HuH-7.5 (cell line): ENCODE data around the gene CMTM3.
"Not testable (repeated sequence)": the region's sequence is repeated elsewhere in the genome, so short reads cannot be mapped to it uniquely, and the experiment has no call there.

ENCODE experiments used
- DNase-seq: peaks from one replicate; pipeline ENCODE4 v3.0.0; 2011; ENCODE audit warnings: low spot score

Gene CMTM3, protein sequence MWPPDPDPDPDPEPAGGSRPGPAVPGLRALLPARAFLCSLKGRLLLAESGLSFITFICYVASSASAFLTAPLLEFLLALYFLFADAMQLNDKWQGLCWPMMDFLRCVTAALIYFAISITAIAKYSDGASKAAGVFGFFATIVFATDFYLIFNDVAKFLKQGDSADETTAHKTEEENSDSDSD

DNA sequence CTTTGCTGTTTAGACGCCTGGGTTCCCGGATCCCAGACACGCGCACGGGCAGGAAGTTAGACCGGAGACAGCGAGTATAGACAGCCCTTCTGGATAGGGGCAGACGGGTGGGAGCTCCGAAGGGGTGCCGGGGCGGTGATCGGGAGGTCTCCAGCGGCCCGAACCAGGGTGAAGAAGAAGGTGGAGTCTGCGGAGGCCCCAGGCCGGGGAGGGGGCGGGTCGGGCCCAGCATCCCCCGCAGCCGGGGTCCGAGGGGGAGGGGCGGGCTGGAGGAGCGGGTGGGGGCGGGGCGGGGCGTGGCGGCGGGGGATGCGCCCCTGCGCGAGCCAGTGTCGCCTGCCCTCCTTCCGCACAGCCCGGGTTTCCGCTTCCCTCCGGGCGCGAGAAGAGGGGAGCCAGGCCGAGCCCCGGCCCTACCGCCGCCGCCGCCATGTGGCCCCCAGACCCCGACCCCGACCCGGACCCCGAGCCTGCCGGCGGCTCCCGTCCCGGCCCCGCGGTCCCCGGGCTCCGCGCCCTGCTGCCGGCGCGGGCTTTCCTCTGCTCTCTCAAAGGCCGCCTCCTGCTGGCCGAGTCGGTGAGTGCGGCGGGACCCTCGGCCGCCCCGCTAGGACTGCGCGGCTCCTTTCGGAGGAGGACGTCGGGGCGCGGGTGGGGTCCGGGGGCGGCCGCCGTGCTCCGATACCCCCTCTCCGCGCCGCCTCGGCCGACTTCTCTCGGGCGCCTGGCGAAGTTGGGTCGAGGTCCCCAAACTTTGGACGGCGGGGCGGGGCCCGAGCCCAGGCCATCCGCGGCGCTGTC lies at the start of gene CMTM3:
CMTM3 (plus strand) TSS at position 329 of the 801 bp plus-strand sequence; CDS start at position 431, 102 bp downstream.
- peak; percentile 62 for DNase-seq

DNA sequence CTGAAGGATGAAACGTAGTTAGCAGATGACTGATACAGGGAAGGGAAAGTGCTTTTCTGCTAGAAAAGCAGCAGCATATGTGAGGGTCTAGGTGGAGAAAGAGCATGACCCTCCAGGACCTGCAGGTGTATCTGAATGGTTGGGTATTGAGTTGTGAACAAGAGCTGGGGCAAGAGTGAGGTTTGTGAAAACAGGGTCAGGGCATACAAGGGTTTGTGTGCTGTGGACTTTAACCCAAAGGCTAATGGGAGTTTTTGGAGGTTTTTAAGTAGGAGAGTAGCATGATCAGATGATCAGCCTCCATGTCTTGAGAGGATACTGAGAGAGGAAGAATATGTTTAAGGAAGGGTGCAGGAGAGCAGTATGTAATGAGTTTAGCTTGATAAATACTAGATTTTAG lies 44.4 kb upstream of the CMTM3 start:
- DNase-seq = no peak

DNA sequence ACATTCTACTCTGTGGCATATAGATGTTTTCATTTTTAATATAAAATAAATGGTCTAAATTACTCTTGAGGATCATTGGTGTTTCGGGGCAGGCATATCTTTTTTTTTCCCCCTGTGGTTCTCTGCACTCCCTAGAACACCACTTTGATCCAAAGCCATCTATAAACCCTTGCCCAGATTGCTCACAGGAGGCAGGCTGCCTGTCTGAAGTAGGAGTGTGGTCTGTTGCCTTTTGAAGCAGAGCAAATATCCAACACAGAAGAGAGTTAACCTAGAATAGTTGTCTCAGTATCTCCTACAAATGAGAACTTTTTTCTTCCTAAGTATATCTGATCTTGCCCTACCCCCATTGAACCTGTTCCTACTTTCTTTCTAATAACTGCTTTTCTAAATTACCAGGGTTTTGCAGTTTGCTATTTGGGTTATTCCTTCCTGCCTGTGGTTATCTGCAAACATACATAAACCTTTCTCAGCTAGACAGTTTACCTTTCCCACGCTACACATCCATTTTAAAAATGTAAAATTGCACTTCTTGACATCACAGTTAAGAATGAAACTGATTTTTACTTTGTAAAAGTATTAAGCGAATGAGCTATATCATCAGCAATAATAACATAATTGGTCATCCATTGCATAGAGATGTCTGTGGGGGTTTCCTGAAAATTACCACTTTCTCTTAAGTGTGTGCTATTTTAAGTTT lies 43.0 kb upstream of the CMTM3 start:
- no peak for DNase-seq

DNA sequence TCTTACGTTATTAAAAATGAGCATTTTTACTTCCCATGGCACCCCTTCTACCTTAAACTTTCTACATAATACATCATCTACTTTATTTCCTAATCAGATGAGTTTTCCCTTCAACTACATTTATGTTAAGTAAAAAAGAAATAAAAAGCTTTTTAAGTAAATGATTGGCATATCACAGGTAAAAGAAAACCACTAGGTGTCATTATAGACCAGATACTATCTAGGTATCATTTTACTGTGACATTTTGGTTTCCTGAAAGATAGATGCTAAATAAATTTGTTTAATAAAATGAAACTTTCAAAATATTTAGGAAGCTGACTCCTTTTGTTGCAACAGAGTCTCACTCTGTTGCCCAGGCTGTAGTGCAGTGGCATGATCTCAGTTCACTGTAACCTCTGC lies 42.1 kb upstream of the CMTM3 start:
- no peak for DNase-seq

DNA sequence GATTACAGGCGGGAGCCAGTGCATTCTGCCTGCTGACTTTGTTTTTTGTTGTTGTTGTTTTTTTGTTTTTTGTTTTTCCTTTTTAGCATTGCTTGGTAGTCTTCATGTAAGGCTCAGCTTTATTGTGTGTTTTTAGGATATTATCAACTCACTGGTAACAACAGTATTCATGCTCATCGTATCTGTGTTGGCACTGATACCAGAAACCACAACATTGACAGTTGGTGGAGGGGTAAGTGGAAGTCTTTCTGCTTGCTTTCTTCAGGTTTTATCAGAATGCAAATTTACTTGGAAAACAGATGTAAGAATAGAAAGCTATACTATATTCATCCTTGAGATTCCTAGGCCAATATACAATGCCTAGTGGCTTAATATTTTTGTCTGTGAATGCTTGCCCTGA lies 41.5 kb upstream of the CMTM3 start:
- no peak for DNase-seq

DNA sequence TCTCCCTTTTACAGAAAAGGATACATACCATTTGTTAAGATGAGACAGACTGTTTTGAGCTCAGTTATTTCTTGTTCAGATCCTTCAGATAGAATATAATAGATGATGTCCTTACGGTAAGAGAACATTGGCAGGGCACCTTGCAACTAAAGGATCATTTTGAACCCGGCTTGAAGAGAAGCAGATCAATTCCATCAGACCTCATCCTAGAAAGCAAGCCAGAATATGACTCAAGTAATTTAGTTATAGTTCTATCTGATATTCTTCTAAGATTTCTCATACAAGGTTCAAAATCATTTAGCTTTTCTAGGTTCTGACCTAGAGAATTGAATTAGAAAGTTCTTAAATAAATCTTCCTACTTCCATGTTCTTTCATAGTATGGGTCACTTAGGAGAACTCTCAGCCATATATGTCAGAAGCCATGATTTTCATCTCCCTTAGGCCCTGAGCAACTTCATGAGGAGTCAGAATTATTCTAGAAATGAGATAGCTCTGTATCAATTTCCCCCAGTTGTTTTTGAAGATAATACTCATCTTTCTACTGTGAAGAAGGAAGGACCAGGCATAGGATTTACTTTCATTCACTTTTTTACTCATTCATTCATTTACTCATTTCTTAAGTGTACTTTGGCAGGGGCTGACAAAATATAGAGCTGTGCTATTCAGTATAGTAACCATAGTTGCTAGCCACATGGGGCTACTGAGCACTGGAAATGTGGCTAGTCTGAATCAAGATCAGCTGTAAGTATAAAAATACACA lies 40.8 kb upstream of the CMTM3 start:
- no peak for DNase-seq

DNA sequence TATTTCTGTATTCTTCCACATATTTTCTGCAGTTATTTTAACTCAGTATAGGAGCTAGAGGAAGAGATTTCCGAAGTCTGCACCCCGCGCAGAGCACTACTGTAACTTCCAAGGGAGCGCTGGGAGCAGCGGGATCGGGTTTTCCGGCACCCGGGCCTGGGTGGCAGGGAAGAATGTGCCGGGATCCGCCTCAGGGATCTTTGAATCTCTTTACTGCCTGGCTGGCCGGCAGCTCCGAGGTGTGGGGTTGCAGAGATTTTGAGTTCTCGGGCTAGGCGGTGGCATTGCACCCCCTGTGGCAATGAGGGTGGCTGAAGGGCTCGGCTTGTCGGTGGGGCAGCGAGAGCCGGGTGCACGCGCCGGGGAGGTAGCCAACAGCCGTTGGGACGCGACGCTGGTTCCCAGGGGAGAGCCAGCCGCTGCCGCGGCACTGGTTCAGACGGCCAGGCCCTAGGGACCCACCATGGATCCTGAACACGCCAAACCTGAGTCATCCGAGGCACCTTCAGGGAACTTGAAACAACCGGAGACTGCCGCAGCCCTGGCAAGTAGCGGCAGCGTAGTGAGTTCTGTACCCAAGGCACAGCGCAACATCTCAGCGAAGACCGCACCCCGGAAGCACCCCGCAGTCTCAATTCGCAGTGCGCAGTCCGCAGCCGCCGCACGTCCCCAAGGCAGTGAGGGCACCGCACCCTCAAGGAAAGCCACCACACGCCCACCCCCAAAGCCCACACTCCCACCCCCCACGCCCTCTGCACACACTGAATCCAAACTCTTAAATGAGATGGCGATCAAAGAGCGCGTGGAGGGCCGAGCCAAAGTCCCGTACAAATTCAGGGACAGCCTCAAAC lies 38.2 kb upstream of the CMTM3 start, which contains the start of gene CMTM1:
CMTM1 (plus strand) TSS at position 389 of the 851 bp plus-strand sequence; CDS start at position 464, 75 bp downstream.
- no peak for DNase-seq

DNA sequence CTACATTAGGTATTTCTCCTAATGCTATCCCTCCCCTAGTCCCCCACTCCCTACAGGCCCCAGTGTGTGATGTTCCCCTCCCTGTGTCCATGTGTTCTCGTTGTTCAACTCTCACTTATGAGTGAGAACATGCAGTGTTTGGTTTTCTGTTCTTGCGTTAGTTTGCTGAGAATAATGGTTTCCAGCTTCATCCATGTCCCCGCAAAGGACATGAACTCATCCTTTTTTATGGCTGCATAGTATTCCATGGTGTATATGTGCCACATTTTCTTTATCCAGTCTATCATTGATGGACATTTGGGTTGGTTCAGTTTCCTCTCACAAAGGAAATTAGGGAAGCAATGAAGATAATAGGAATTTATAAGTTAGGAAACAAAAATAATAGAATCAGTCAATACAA lies 37.2 kb upstream of the CMTM3 start:
- not testable (repeated sequence) for DNase-seq

DNA sequence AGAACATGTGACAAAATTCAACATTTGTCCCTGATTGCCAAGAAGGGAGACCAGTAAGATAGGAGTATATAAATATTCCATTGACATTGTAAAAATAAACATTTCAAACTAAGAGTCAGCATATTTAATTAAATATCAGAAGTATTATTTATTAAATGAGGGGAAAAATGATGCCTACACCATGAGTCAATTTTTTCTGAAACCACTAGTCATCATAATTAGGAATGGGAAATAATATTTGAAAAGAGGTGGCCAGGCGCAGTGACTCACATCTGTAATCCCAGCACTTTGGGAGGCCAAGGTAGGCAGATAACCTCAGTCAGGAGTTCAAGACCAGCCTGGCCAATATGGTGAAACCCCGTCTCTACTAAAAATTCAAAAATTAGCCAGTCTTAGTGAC lies 36.1 kb upstream of the CMTM3 start:
- no peak for DNase-seq

DNA sequence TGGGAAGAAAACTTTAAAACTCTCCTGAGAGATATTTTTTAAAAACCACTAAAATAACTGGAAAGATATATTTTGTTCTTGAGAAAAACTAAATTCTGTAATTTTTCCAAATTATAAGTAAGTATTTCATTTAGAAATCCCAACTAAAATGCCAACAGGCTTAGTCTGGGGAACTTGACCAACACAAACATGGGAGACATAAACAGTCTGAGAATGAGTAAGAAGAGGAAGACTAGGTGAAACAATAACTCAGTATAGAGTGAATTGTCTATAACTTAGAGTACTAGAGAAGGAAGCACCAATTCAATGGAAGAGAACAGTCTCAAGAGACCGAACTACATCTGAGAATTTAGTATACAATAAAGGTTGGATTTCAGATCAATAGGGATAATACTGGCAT lies 35.4 kb upstream of the CMTM3 start:
- DNase-seq = no peak

DNA sequence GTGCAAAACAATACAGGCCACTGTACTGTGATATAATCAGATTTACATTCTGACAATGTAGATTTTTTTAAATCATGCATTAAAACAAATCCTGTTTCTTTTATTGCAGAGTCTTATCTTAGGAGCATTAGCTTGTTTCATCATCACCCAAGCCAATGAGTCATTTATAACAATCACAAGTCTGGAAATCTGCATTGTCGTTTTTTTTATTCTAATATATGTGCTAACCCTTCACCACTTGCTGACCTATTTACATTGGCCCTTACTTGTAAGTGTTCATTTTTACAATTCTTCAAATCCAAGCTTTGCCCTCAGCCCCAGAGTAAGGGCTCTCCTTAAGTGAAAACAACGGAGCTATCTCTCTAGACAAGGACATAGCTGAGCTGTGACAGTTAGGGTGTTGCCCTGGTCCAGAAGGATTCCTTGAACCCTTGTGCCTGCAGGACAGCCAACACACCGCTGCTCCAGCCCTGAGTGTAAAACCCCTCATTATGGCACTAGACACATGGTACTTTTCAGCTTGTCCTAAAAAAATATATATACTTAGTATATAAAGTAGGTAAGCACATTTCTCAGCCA lies 34.6 kb upstream of the CMTM3 start:
- no peak for DNase-seq

DNA sequence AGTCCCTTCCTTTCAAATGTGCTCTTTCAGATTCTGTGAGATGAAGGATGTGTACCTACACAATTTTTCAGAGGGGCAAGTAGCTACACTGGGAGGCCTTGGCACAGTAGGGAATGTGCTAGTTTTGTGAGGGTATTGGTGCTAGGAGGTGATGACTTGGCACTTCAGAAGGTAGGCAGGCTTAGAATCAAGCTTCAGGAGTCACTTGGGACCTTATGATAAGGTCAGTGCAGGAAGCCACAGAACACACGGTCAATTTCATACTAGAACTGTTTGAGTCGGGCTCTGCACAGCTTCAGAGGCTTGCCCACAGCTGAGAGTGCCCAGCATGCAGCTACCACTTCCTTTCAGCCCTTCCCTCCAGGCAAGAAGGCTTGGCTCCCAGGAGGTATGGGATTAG lies 32.1 kb upstream of the CMTM3 start:
- no peak for DNase-seq

DNA sequence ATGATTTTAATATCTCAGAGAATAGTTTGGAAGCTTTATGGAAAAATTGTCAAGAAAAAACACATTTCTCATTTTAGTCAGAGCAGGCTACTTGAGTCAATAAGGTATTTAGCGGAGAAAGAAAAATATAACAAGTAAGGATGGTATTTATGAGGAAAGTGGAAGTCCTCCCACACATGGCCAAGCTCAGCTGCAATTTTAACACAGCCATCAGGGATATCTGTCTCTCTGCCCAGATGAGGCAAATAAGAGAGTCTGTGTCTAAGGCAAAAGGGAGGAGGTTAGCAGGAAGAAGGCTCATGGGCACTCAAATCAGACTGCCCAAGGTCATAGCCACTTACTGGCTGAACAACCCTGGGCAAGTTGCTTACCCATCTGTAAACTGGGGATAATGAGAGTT lies 30.4 kb upstream of the CMTM3 start:
- DNase-seq = no peak

DNA sequence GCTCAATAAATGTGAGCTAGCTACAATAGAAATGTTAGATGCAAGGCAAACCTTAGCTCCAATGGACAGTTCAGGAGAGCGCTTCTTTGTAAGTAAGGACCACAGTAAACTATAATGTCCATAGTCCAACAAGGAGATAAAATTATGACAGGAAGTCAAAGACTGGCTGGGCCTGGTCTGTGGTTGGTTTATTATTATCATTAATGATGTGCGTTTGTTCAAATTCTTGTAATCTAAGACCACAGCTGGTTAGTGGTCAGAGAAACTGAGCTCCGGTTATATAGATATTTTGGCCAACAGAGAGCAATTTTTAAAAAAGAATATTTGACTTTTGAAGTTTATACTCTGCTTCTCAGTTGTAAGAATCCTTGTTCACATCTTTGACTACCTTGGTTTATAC lies 30.0 kb upstream of the CMTM3 start:
- DNase-seq = no peak

DNA sequence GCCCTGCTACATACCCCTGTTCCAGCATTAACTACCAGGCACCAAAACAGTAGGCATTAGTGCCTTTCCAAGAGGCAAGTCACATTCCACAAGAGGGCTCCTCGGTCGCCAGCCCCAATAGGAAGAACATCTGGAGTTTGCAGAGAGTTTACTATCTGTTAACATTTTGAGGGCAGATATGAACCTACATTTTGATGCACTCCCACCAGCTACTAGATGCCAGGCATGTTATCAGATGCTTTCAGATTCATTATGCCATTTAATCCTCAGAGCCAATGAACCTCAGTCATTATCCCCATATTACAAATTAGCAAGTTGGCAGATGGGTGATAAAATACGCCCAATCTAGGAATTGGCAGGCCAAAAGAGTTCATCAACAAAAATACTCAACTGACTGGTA lies 29.4 kb upstream of the CMTM3 start:
- DNase-seq = no peak

DNA sequence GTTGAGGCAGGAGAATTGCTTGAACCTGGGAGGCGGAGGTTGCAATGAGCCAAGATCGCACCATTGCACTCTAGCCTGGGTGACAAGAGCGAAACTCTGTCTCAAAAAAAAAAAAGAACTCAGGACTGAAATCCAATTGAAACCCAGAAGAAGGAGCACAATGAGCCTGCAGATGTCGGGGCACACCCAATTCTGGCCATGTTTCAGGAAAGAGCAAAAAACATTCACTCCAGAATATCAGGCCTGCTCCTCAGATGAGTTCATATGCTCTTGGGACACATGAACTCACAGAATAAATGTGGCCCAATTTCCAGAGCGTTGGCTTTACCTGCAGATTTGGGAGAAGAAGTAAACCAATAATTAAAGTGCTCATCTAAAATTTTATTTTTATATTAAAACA lies 28.2 kb upstream of the CMTM3 start:
- DNase-seq = no peak

DNA sequence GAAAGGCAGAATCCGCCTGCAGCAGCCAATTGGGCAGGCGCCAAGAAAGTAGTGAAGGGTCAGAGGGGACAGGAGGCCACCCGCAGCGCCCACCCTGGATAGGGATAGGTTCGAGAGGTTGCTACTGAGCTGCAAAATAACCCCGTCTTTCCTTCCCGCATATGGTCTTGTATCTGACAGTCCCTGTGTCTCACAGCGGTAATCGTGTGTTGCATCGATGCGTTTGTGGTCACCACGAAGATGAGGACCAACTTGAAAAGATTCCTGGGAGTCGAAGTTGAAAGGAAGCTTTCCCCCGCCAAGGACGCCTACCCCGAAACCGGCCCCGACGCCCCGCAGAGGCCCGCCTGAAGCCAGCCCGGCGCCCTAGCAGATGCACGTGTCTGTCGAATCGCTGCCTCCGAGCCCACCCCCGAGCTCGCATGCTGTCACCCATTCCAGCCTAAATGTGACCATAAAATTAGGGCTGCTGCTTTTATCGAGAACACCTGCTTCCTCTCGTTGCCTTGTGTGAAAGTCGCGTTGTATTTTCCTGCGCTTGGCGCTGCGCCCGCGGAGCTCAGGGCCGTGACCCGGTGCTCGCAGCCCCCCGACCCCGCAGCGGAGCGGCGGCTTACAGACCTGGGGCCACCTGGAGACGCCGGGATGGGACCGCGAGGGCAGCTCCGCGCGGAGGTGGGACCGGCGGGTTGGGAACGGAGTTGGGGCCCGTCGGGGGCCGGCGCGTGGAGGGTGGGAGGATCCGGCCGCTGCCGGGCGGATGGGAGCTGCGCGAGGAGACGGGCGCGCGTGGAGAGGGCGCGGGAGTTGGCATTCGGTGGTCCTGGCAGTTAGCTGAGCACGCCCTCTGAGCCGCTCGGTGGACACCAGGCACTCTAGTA lies 25.6 kb upstream of the CMTM3 start, which contains the start of gene CMTM2:
CMTM2 (plus strand) TSS at position 813 of the 881 bp plus-strand sequence. CDS start 145 bp downstream, outside the sequence.
- DNase-seq = no peak

DNA sequence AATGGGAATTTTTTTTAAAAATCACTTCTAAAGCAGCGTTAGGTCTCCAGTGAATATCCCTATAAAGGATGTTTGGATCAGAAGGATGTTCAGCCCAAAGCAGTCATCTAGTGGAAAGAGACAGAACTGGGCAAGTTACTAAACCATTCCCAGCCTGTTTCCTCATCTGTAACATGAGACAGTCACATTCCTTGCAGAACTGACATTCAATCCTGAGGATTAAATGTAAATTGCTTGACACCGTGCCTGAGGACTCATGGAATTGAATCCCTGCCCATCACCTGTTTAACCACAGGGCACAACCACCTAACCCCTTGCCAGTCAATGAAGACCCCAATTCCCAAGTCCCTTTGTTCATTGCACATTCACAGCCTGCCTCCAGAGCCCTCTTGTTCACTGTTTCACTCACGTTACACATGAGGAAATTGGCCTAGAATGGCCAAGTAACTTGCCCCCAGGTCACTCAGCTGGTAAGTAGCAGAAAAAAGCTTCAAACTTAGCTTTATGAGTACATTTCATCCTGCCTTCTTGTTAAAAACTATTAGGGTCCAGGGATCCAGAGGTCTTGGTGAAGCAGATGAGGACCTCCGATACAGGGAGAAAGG lies 23.8 kb upstream of the CMTM3 start:
- DNase-seq = no peak

DNA sequence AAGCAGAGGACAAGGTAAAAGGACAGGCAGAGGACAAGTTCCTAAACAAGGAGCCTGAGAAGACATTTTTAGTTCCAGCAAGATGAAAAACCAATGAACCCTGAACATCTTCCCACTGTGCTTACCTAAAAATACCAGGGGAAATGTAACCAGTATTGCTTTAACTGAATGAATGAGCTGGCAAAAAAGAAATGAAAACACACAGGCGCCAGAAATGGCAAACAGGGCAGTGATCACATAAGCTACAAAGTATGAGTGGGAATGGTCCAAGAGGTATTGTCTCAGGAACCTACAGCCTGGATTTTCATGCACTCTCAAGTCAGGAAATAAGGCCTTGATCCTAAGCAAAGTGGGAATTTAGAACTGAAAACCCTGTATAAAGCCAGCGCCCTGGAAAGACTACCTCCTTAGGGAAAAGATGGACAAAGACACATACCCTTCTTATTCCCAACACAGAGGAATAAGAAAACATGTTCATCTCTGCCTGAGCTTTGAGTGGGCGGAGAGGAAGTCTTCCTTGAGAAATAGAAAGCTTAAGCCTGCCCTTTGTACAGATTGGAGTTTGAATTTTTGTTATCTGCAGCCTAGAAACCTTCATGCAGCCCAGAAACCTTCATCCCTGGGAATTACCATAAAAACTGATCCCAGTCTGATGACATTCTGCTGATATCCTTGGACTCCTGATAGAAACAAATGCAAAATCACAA lies 23.1 kb upstream of the CMTM3 start:
- no peak for DNase-seq
